Karpas-422 (cell line): Measurements from ENCODE around the gene GPR85. TPM values are rescaled to one million over a fixed set of nuclear protein-coding genes. Genes with fewer than 3 reads are reported as not detected.
A peak's percentile ranks its signal among the peaks of the same experiment; 100 is the strongest.
"Not testable (repeated sequence)": the region's sequence is repeated elsewhere in the genome, so short reads cannot be mapped to it uniquely, and the experiment has no call there.

Experiments used
- DNase-seq: peaks from one replicate; pipeline ENCODE4 v3.0.0-alpha.2; 2015
- H2AFZ ChIP-seq: fragments of 200-600 bp; sonication (generic); 2 replicates; pipeline ENCODE4 v1.6.1; 2014; ENCODE audit warnings: antibody characterized with exemption, low read length, mixed read lengths
- H3K27ac ChIP-seq: fragments of 200-600 bp; sonication (generic); 2 replicates; pipeline ENCODE4 v1.5.1; 2014; ENCODE audit warnings: mild to moderate bottlenecking, low read length, moderate library complexity
- H3K27me3 ChIP-seq: fragments of 200-600 bp; sonication (generic); 2 replicates; pipeline ENCODE4 v1.6.1; 2014; ENCODE audit warnings: low read length, mixed read lengths
- H3K36me3 ChIP-seq: fragments of 200-600 bp; sonication (generic); 2 replicates; pipeline ENCODE4 v1.6.1; 2014; ENCODE audit warnings: low read length, mixed read lengths; ENCODE audit not compliant: insufficient read depth
- H3K4me1 ChIP-seq: fragments of 200-600 bp; sonication (generic); 2 replicates; pipeline ENCODE4 v1.6.1; 2014; ENCODE audit warnings: mild to moderate bottlenecking, low read length, mixed read lengths
- H3K4me2 ChIP-seq: fragments of 200-600 bp; sonication (generic); 2 replicates; pipeline ENCODE4 v1.6.1; 2014; ENCODE audit warnings: low read length, low read depth, mild to moderate bottlenecking; ENCODE audit not compliant: poor library complexity, severe bottlenecking
- H3K4me3 ChIP-seq: fragments of 200-600 bp; sonication (generic); 2 replicates; pipeline ENCODE4 v1.5.1; 2014; ENCODE audit warnings: mild to moderate bottlenecking, antibody characterized with exemption, low read length, mixed read lengths
- H3K79me2 ChIP-seq: fragments of 200-600 bp; sonication (generic); 2 replicates; pipeline ENCODE4 v1.6.1; 2014; ENCODE audit warnings: mild to moderate bottlenecking, low read length, mixed read lengths
- H3K9ac ChIP-seq: fragments of 200-600 bp; sonication (generic); 2 replicates; pipeline ENCODE4 v1.6.0; 2014; ENCODE audit warnings: low read length
- H3K9me2 ChIP-seq: fragments of 200-600 bp; sonication (generic), shearing (Covaris generic); replicated peaks from 2 replicates; pipeline ENCODE4 v1.6.0; 2014; ENCODE audit warnings: mild to moderate bottlenecking, low read length, moderate library complexity; ENCODE audit not compliant: insufficient read depth
- H3K9me3 ChIP-seq: fragments of 300-700, 200-600 bp; sonication (generic); 2 replicates; pipeline ENCODE4 v1.6.1; 2014; ENCODE audit warnings: low read length, mixed read lengths
- H4K20me1 ChIP-seq: fragments of 200-600 bp; sonication (generic); 2 replicates; pipeline ENCODE4 v1.6.1; 2014; ENCODE audit warnings: mild to moderate bottlenecking, antibody characterized with exemption, low read length, low read depth; ENCODE audit not compliant: insufficient read depth
- total RNA-seq: library from RNA; depleted of rRNA; stranded (reverse); fragments of >200 nt; shearing (Covaris generic); gene quantifications from 2 replicates; pipeline ENCODE4 v1.2.3, GENCODE V29; 2014; ENCODE audit warnings: low replicate concordance

Gene GPR85
- total RNA-seq, 1 experiment from 2014 or later: not detected

DNA sequence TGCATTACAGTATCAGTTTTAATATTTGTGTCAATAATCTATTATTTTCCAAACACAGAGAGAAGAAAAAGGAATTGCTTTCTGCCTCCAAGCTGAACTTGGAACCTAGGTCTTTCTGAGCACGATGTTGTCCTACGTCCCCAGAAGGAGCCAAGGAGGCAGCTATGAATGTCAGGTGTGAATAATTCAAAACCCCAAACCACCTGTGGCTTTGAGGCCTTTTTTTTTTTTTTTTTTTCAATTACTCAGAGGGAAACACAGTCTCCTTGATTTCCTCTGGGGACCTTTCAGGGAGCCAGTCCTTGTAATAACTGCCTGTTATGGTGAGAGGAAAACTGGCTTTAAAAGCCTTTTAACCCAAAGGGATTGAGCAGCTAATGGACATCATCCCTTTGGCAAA lies 8.3 kb downstream of the GPR85 start:
- H3K4me1 ChIP-seq: peaks cover 9% of the 10 kb centered on the region; the same call in 1 of the 2 replicates
- H4K20me1 ChIP-seq: no peaks in the 10 kb centered on the region
- H2AFZ ChIP-seq: no peak overlapping the region

DNA sequence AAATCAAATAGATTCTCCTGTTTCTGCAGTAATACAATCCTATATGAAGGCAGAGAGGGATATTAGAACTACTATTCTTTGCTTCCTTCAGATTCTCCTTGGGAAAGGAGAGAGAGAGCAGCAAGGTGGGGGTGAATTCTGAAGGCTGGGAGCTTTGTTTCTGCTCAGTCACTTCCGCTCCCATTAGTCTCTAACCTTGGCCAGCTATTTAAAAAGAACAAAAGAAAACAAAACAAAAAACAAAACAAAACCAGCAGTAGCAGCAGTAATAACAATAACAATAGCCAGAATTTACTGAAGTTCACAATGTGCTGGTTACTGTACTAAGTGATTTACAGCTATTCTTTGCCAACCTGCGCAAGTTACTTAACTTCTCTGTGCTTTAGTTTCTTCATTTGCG lies 9.9 kb downstream of the GPR85 start:
- no peak overlapping the region for H3K9ac ChIP-seq
- DNase-seq: no peak
- no peak overlapping the region for H3K4me3 ChIP-seq
- H3K9me3 ChIP-seq: no peaks in the 10 kb centered on the region
- H3K79me2 ChIP-seq: no peaks in the 10 kb centered on the region
- H3K9me2 ChIP-seq: no peaks in the 10 kb centered on the region; the same call in 1 of the 2 replicates
- H2AFZ ChIP-seq: no peak overlapping the region
- no peak overlapping the region for H3K4me2 ChIP-seq
- H3K4me1 ChIP-seq: peaks cover 12% of the 10 kb centered on the region
- no peaks in the 10 kb centered on the region for H3K36me3 ChIP-seq
- no peaks in the 10 kb centered on the region for H3K27me3 ChIP-seq
- H4K20me1 ChIP-seq: no peaks in the 10 kb centered on the region
- H3K27ac ChIP-seq: no peak overlapping the region

More for the DNA sequence above, 8.3 kb downstream of the GPR85 start:
- Histone ChIP-seq H3K4me3 (no peak overlapping the region), H3K9me2 (no peaks in the 10 kb centered on the region; the same call in 1 of the 2 replicates), H3K9ac (no peak overlapping the region), H3K27ac (no peak overlapping the region), H3K9me3 (no peaks in the 10 kb centered on the region), H3K79me2 (no peaks in the 10 kb centered on the region), H3K4me2 (no peak overlapping the region), H3K27me3 (no peaks in the 10 kb centered on the region), H3K36me3 (no peaks in the 10 kb centered on the region)
- DNase-seq: no peak

GRCh38 chr7:113071465-113071864 lies 15.2 kb downstream of the GPR85 start:
- Histone ChIP-seq H3K27ac (no peak overlapping the region), H3K27me3 (no peaks in the 10 kb centered on the region), H4K20me1 (no peaks in the 10 kb centered on the region), H3K4me1 (peaks cover 12% of the 10 kb centered on the region), H3K9me2 (no peaks in the 10 kb centered on the region; the same call in 1 of the 2 replicates), H2AFZ (no peak overlapping the region), H3K36me3 (no peaks in the 10 kb centered on the region), H3K79me2 (no peaks in the 10 kb centered on the region), H3K4me3 (no peak overlapping the region), H3K4me2 (peak overlapping the region; percentile 1), H3K9ac (no peak overlapping the region), H3K9me3 (no peaks in the 10 kb centered on the region)
- peak; percentile 68 for DNase-seq

- no peak overlapping the region for H3K9ac ChIP-seq
- H4K20me1 ChIP-seq: no peaks in the 10 kb centered on the region
- no peak overlapping the region for H3K4me2 ChIP-seq
- H3K4me3 ChIP-seq: no peak overlapping the region
- H3K27me3 ChIP-seq: no peaks in the 10 kb centered on the region
- H3K9me2 ChIP-seq: no peaks in the 10 kb centered on the region
- no peak for DNase-seq
- H2AFZ ChIP-seq: 0 out of 2 replicates have a peak overlapping the region, but pooled peaks have one; percentile 10
- H3K9me3 ChIP-seq: no peaks in the 10 kb centered on the region
- H3K4me1 ChIP-seq: peaks cover 12% of the 10 kb centered on the region
- no peak overlapping the region for H3K27ac ChIP-seq
- no peaks in the 10 kb centered on the region for H3K79me2 ChIP-seq
- no peaks in the 10 kb centered on the region for H3K36me3 ChIP-seq
Measured at GRCh38 chr7:113062499-113062898, 24.1 kb downstream of the GPR85 start.

DNA sequence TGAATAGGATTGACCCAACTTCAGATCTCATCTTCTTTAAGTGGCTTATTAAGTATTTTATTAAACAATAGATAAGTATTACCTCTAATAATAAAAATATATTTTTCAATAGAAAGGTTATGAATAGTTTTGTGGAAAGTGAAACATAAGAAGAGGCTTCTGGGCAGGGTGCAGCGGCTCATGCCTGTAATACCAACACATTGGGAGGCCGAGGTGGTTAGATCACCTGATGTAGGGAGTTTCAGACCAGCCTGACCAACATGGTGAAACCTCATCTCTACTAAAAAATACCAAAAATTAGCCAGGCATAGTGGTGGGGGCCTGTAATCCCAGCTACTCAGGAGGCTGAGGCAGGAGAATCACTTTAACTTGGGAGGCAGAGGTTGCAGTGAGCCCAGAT lies 26.5 kb downstream of the GPR85 start:
- Histone ChIP-seq H3K4me2 (no peak overlapping the region), H2AFZ (no peak overlapping the region), H3K27ac (no peak overlapping the region), H3K9me3 (no peaks in the 10 kb centered on the region), H3K9ac (no peak overlapping the region), H4K20me1 (no peaks in the 10 kb centered on the region), H3K79me2 (no peaks in the 10 kb centered on the region), H3K4me3 (no peak overlapping the region), H3K4me1 (peaks cover 14% of the 10 kb centered on the region), H3K36me3 (no peaks in the 10 kb centered on the region), H3K9me2 (no peaks in the 10 kb centered on the region), H3K27me3 (no peaks in the 10 kb centered on the region)
- no peak for DNase-seq

GRCh38 chr7:113054938-113055337 lies 31.7 kb downstream of the GPR85 start:
- H3K9me3 ChIP-seq: no peaks in the 10 kb centered on the region
- no peaks in the 10 kb centered on the region; the same call in 1 of the 2 replicates for H3K36me3 ChIP-seq
- no peak overlapping the region for H2AFZ ChIP-seq
- peaks cover 14% of the 10 kb centered on the region for H3K4me1 ChIP-seq
- H3K9ac ChIP-seq: no peak overlapping the region
- no peaks in the 10 kb centered on the region for H4K20me1 ChIP-seq
- H3K27me3 ChIP-seq: no peaks in the 10 kb centered on the region
- H3K4me2 ChIP-seq: no peak overlapping the region
- no peaks in the 10 kb centered on the region for H3K9me2 ChIP-seq
- H3K79me2 ChIP-seq: no peaks in the 10 kb centered on the region
- DNase-seq: no peak
- no peak overlapping the region for H3K27ac ChIP-seq
- no peak overlapping the region for H3K4me3 ChIP-seq

- not testable (repeated sequence) for H3K27me3 ChIP-seq, H3K4me3 ChIP-seq, H3K36me3 ChIP-seq, H4K20me1 ChIP-seq, DNase-seq, H3K4me2 ChIP-seq, H3K27ac ChIP-seq, H3K9me2 ChIP-seq, H3K79me2 ChIP-seq, H3K9ac ChIP-seq, H3K9me3 ChIP-seq, H2AFZ ChIP-seq
- H3K4me1 ChIP-seq: peaks cover 14% of the 10 kb centered on the region
Measured at GRCh38 chr7:113054272-113054671, 32.4 kb downstream of the GPR85 start.

GRCh38 chr7:113049221-113049620 lies 37.4 kb downstream of the GPR85 start:
- H3K79me2 ChIP-seq, H3K9me3 ChIP-seq, H3K36me3 ChIP-seq, H3K4me3 ChIP-seq, H3K4me2 ChIP-seq, H3K27ac ChIP-seq, H3K27me3 ChIP-seq, H4K20me1 ChIP-seq, H3K9ac ChIP-seq, H3K9me2 ChIP-seq, DNase-seq, H3K4me1 ChIP-seq, H2AFZ ChIP-seq: not testable (repeated sequence)

GRCh38 chr7:113046453-113046852 lies 40.2 kb downstream of the GPR85 start:
- Histone ChIP-seq H2AFZ (no peak overlapping the region), H3K9ac (no peak overlapping the region), H3K27me3 (no peaks in the 10 kb centered on the region), H4K20me1 (no peaks in the 10 kb centered on the region), H3K27ac (no peak overlapping the region), H3K36me3 (no peaks in the 10 kb centered on the region), H3K4me2 (no peak overlapping the region), H3K9me3 (no peaks in the 10 kb centered on the region), H3K4me3 (no peak overlapping the region), H3K4me1 (no peaks in the 10 kb centered on the region), H3K9me2 (no peaks in the 10 kb centered on the region), H3K79me2 (no peaks in the 10 kb centered on the region)
- DNase-seq: no peak
